ENCODE data around the gene ANKS1A. TPM values are rescaled to one million over a fixed set of nuclear protein-coding genes. Genes with fewer than 3 reads are reported as not detected.

Gene ANKS1A
- total and polyA plus RNA-seq, 7 donors, result 3.9 to 12.4 (median 6.1) TPM

DNA sequence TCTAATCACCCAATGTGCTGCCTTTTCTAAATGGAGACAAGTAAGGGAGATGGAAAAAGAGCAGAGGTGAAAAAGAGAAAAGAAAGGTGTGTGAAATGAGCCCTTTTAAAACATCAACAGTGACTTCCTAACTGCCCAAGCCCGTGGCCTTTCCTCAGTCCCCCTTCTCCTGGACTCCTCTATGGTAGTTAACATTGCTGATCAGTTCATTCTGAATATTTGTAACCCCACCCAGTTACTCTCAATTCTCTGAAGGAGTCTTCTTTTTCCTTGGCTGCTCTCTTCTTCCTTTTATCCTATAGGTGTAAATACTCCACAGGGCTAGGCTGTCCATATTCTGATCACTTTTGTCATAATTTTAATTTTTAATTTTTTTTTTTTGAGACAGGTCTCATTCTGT lies 28.3 kb upstream of the ANKS1A start:
- no peak for ATAC-seq
- Histone ChIP-seq H3K4me3 (no peak overlapping the region), H3K36me3 (ENCODE audit: insufficient read depth in 1 of 2, low read depth in 1 of 2) (peaks cover 15 to 68% of the 10 kb centered on the region in 2 donors), H3K27me3 (ENCODE audit: insufficient read depth in 3 of 3, low read length in 2 of 3) (no peaks in the 10 kb centered on the region), H3K27ac (no peak overlapping the region), H3K9me3 (no peaks in the 10 kb centered on the region), H3K4me1 (peaks cover 23% of the 10 kb centered on the region)
- DNase-seq, result no peak
- 79 to 87% (median 82%) methylated on average over 1 of the region's 1 CpG for WGBS, 3 donors
- TF ChIP-seq, protein P1, sequence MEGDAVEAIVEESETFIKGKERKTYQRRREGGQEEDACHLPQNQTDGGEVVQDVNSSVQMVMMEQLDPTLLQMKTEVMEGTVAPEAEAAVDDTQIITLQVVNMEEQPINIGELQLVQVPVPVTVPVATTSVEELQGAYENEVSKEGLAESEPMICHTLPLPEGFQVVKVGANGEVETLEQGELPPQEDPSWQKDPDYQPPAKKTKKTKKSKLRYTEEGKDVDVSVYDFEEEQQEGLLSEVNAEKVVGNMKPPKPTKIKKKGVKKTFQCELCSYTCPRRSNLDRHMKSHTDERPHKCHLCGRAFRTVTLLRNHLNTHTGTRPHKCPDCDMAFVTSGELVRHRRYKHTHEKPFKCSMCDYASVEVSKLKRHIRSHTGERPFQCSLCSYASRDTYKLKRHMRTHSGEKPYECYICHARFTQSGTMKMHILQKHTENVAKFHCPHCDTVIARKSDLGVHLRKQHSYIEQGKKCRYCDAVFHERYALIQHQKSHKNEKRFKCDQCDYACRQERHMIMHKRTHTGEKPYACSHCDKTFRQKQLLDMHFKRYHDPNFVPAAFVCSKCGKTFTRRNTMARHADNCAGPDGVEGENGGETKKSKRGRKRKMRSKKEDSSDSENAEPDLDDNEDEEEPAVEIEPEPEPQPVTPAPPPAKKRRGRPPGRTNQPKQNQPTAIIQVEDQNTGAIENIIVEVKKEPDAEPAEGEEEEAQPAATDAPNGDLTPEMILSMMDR (IDR thresholded peaks at IDR 0.05), result no peak
- intact Hi-C loops (cut with DNase I), result loop anchor here in 1 of 2 donors (5.0 kb wide), 1 partner anchor 68 kb away; the partner anchor contains the start of gene BLTP3A

DNA sequence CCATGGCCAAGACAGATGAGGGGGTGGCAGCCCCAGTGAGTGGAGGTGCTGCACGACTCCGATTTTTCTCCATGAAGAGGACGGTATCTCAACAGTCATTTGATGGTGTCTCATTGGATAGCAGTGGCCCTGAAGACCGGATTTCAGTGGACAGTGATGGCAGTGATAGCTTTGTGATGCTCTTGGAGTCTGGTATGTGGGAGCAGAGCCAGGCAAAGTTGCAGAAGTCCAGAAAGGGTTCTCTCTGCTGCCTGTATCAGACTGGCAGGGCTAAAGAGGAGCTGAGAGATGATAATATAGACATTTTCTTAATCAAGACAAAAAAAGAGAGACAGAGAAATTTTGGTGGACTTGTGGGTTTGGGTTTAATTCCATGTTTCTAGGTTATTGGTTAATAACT lies 25.0 kb upstream of the ANKS1A start:
- ATAC-seq, result peak; percentile 32 to 60 (median 57)
- H3K36me3 ChIP-seq (ENCODE audit: insufficient read depth in 1 of 2, low read depth in 1 of 2), result peaks cover 6 to 58% of the 10 kb centered on the region in 2 donors
- intact Hi-C loops (cut with DNase I), result loop anchor here in 1 of 2 donors (5.0 kb wide), 1 partner anchor 72 kb away; the partner anchor contains the start of gene BLTP3A

DNA sequence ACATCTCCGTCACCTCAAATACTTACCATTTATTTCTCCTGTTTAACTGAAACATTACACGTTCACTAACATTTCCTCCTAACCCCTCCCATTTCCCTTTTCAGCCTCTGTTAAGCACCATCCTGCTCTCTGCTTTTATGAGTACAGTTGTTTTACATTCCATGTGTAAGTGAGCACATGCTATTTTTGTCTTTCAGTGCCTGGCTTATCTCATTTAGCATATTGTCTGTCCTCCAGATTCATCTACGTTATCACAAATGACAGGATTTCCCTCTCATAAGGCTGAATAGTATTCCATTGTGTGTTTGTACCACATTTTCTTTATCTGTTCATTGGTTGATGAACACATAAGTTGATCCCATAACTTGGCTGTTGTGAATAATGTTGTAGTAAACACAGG lies 23.9 kb upstream of the ANKS1A start:
- H3K4me3 ChIP-seq, result no peak overlapping the region
- 22 to 27% (median 22%) methylated on average over 3 of the region's 3 CpGs for WGBS, 3 donors
- peaks cover 6 to 56% of the 10 kb centered on the region in 2 donors for H3K36me3 ChIP-seq (ENCODE audit: insufficient read depth in 1 of 2, low read depth in 1 of 2)
- TF ChIP-seq, protein P1 (IDR thresholded peaks at IDR 0.05), result no peak
- intact Hi-C loops (cut with DNase I), result no loop called here
- peaks cover 24% of the 10 kb centered on the region for H3K4me1 ChIP-seq
- no peaks in the 10 kb centered on the region for H3K27me3 ChIP-seq (ENCODE audit: insufficient read depth in 3 of 3, low read length in 2 of 3)
- H3K9me3 ChIP-seq, result no peaks in the 10 kb centered on the region
- peak overlapping the region; percentile 78 for H3K27ac ChIP-seq
- ATAC-seq (peak; percentile 78 to 95 (median 92)), DNase-seq (no peak)

More for the DNA sequence above, 25.0 kb upstream of the ANKS1A start:
- 68 to 77% (median 77%) methylated on average over 4 of the region's 4 CpGs for WGBS, 3 donors
- H3K9me3 ChIP-seq, result no peaks in the 10 kb centered on the region
- DNase-seq, result no peak
- H3K27ac ChIP-seq, result peak overlapping the region; percentile 78
- TF ChIP-seq, protein P1 (IDR thresholded peaks at IDR 0.05), result no peak
- peaks cover 24% of the 10 kb centered on the region for H3K4me1 ChIP-seq
- H3K27me3 ChIP-seq (ENCODE audit: insufficient read depth in 3 of 3, low read length in 2 of 3), result no peaks in the 10 kb centered on the region
- H3K4me3 ChIP-seq, result no peak overlapping the region

DNA sequence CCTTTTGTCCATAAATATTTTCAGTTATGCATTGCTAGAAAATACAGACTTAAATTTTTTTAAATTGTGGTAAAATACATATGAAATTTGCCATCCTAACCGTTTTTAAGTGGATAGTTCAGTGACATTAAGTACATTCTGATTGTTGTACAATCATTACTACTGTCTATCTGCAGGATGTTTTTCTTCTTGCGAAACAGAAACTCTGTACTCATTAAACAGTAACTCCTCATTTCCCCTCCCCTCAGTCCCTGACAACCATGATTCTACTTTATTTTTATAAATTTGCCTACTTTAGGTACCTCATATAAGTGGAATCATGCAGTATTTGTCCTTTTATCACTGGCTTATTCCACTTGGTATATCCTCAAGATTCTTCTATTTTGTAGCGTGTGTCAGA lies 22.5 kb upstream of the ANKS1A start:
- Histone ChIP-seq H3K9me3 (no peaks in the 10 kb centered on the region), H3K27me3 (ENCODE audit: insufficient read depth in 3 of 3, low read length in 2 of 3) (no peaks in the 10 kb centered on the region), H3K36me3 (ENCODE audit: insufficient read depth in 1 of 2, low read depth in 1 of 2) (peaks cover 6 to 56% of the 10 kb centered on the region in 2 donors), H3K27ac (peak overlapping the region; percentile 78), H3K4me1 (peaks cover 24% of the 10 kb centered on the region), H3K4me3 (no peak overlapping the region)
- intact Hi-C loops (cut with DNase I), result no loop called here
- no peak for DNase-seq
- TF ChIP-seq, protein P1 (IDR thresholded peaks at IDR 0.05), result no peak
- 83 to 85% (median 84%) methylated on average over 3 of the region's 3 CpGs for WGBS, 3 donors
- no peak for ATAC-seq

DNA sequence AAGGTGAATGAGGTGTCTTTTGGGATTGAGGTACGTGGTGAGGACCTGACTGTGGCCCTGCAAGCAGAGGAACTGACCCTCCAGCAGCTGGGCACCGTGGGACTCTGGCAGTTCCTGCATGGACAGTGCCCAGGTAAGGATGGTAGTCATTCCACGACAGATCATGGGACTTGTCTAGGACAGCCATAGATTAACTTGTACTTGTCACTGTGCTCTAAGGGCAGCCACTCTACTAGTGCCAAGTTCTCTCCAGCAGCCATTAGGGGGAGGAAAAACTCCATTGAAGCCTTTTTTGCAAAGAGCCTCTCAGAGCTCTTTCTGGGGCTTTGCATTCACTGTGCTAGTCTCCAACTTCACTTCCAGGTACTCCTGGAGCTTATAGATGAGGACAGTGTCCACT lies 21.6 kb upstream of the ANKS1A start:
- no peaks in the 10 kb centered on the region for H3K27me3 ChIP-seq (ENCODE audit: insufficient read depth in 3 of 3, low read length in 2 of 3)
- TF ChIP-seq, protein P1 (IDR thresholded peaks at IDR 0.05), result no peak
- intact Hi-C loops (cut with DNase I), result no loop called here
- no peak overlapping the region for H3K4me3 ChIP-seq
- H3K4me1 ChIP-seq, result peaks cover 24% of the 10 kb centered on the region
- no peak for ATAC-seq
- no peaks in the 10 kb centered on the region for H3K9me3 ChIP-seq
- H3K27ac ChIP-seq, result no peak overlapping the region
- 39 to 62% (median 46%) methylated on average over 3 of the region's 3 CpGs for WGBS, 3 donors
- DNase-seq, result no peak
- peaks cover 7 to 60% of the 10 kb centered on the region in 2 donors for H3K36me3 ChIP-seq (ENCODE audit: insufficient read depth in 1 of 2, low read depth in 1 of 2)
